GM19193 (cell line): Measurements from ENCODE around the gene FAM50B.

ENCODE experiments used
- POLR2A ChIP-seq: IDR thresholded peaks from 4 replicates; pipeline ENCODE4 v1.6.1; 2011; ENCODE audit not compliant: insufficient read depth, insufficient read length; ENCODE audit errors: extremely low read depth

FAM50B gene

GRCh38 chr6:3888153-3888957, 39.2 kb downstream of the FAM50B start:
- TF ChIP-seq POLR2A: no peak

DNA sequence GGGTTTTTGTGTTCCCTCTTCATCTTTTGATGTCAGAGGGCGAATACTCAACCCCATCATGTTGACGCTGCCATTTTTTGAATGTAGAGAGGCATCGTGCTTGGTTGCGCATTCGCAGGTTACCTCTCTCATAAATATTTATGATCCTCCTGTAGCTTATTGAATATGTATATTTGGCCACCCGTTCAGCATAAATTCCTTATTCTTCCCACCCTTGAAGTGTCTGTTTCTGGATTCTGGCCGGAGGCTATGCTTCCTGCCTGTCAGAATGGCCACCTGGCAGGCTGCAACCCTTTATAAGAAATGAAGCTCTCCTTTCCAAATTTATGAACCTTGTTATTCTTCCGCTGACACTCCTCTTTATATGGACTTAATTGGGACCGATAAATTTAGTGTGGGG, 40.9 kb downstream of the FAM50B start:
- no peak for TF ChIP-seq POLR2A

DNA sequence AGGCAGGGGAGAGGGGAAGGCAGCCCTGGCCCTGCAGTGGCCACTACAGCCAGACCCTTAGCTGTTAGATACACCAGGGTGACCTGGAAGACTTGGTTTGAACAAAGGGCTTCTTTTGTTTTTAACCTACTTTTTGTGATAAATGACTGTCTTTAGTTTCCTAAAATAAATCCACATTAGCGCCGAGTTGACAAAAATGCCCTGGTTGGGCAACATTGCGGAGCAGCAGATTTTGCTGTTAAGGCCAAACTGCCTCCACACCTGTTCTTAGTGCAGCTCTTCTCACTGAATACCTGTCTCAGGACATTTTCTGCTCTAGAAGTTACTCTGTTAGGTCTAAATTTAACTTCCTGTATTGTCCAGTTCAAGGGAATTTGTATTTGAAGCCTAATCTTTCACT, 42.7 kb downstream of the FAM50B start:
- no peak for TF ChIP-seq POLR2A

DNA sequence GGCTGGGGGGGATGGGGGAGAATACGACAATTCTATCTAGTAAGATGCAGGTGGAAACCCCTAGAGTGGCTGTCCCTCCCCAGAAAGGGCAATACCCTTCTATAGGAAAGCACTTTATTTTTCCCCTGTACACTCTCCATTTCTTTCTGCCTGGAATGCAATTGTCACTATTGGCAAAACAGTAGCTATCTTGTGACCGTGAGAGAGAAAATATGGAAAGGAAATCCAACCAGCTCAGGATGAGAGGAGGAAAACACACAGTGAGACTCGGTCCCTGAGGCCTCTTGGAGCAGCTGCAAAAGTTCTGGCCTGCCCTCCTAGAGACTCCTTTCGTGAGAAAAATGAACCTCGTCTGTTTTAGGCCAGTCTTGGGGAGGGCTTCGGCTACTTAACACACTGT, 43.4 kb downstream of the FAM50B start:
- no peak for TF ChIP-seq POLR2A

- no peak for TF ChIP-seq POLR2A
Measured at GRCh38 chr6:3893487-3893886, 44.3 kb downstream of the FAM50B start.

GRCh38 chr6:3893917-3894316, 44.7 kb downstream of the FAM50B start:
- TF ChIP-seq POLR2A: no peak

DNA sequence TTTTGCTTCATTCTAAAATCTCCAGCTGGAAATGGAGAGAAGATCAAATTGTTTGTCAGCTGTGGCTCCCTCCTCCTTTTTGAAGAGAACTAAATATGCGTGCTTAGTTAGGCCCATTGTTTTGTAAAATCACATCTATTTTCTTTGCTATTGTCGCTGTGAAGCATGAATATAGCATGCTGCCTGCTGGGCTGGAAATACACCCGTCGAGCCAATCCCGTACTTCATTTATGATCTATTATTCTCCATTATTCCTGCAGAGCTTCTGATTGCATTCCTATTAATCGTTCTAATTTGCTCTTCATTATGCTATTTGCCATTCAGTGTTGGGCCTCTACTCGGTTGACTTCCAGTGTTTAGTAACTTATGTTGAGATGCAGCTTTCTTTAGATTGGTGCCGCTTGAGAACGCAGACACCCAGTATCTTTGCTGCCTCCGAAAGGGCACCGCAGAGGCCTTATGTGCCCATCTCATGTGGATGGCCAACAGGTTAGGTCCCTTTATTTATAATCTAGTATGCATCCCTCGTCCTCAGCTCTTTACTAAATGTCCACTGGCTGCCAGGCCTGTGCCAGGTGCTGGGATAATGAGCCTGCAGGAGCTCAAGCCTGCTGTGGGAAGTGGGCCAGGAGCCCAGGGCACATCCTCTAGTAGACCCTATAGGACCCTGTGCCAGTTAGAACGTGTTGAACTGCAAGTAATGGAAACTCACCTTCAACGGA, 45.6 kb downstream of the FAM50B start:
- no peak for TF ChIP-seq POLR2A

DNA sequence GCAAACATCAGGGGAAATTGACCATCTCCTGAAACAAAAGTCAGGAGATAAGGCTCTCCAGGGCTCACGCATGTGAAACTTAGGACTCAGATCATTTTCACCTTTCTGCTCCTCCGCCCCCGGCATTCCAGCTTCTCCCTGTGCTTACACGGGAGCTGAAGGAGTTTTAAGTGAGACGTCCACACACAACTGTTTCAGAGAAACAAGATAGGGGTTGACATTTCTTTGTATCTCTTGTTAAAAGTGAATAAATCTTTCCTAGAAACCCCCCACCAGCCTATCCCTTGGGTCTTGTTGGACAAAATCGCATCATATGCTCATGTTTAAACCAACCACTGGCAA, 46.1 kb downstream of the FAM50B start:
- no peak for TF ChIP-seq POLR2A

GRCh38 chr6:3895805-3896204, 46.6 kb downstream of the FAM50B start:
- TF ChIP-seq POLR2A: no peak

- no peak for TF ChIP-seq POLR2A
Measured at GRCh38 chr6:3898265-3898994, 49.3 kb downstream of the FAM50B start.

GRCh38 chr6:3899061-3899460, 49.9 kb downstream of the FAM50B start:
- TF ChIP-seq POLR2A: no peak

GRCh38 chr6:3899970-3900439, 50.8 kb downstream of the FAM50B start:
- TF ChIP-seq POLR2A: no peak
